AG04450 (cell line): ENCODE data around the gene POLR3E. TPM values are rescaled to one million over a fixed set of nuclear protein-coding genes. Genes with fewer than 3 reads are reported as not detected.

Experiments used
- CTCF ChIA-PET: fragments of 300-600, 350-600 bp; formaldehyde crosslinking; extraction: SDS; loops from one replicate; lab custom pipeline; 2022; ENCODE audit warnings: antibody characterized with exemption, inconsistent platforms; lab: Charles Lee
- POLR2A ChIA-PET: fragments of 350-600 bp; formaldehyde crosslinking; extraction: SDS; loops from one replicate; lab custom pipeline; 2021; ENCODE audit warnings: antibody characterized with exemption, inconsistent platforms; lab: Yijun Ruan, JAX
- DNase-seq: peaks from one replicate; pipeline ENCODE4 v3.0.0-alpha.2; 2011; ENCODE audit warnings: low read depth, low spot score
- H3K27ac ChIP-seq: one replicate; pipeline ENCODE4 v1.5.1; 2012; ENCODE audit warnings: low read depth, low read length, control low read depth
- H3K27me3 ChIP-seq: one replicate; pipeline ENCODE4 v1.6.0; 2012; ENCODE audit warnings: low read length; ENCODE audit not compliant: control insufficient read depth, insufficient read depth
- H3K4me3 ChIP-seq: 2 replicates; pipeline ENCODE4 v1.5.1; 2011; ENCODE audit warnings: mild to moderate bottlenecking, low read depth, low read length, control low read depth
- H3K9me3 ChIP-seq: 2 replicates; pipeline ENCODE4 v1.5.1; 2012; ENCODE audit warnings: low read length; ENCODE audit not compliant: control insufficient read depth, insufficient read depth
- polyA plus RNA-seq: library from polyadenylated mRNA; depleted of rRNA; stranded (reverse); fragments of >200 nt; gene quantifications from 2 replicates; pipeline ENCODE4 v1.2.3, GENCODE V29; 2011
- TF ChIP-seq, protein P1 (sequence below): IDR thresholded peaks from 2 replicates; pipeline ENCODE4 v1.5.1; 2011; ENCODE audit warnings: low read depth, low read length, control low read depth, inconsistent platforms

Gene POLR3E
- polyA plus RNA-seq, 1 experiment, result 32.0 TPM

DNA sequence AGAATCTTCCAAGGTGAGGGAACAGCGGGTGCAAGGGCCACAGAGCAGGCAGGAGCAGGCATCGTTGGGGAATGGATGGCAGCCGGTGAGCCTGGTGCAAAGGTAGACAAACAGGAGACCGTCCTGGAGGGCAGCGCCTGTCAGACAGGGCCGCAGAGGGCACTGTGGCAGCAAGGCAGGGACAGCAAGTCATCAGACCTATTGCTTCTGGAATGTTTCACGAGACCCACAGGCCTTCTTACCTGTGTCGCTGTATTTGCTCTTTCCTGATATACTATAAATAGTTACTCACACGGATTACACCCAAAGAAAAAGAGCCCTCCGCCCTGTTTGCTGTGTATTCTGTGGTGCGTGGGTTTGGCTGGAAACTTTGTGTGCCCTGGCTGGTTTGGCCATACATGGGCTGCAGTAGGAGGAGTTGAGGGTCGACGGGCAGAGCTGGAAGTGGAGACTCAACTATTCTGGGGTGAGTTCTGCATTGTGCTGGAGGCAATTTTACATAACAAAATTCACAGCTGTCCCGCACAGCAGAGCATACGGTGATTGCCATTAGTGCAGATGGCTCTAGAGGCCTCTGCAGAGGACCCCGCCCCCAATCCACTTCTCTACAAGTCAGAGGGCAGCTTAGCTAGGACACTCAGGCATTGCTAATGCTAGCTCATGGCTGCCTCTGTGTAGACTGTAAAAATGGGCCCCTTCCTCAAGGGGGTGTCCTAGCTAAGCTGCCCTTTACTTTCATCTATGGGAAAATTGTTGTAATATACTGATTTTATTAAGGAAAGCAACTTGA, 18.6 kb upstream of the POLR3E start:
- Histone ChIP-seq H3K27ac (no peak overlapping the region), H3K9me3 (peaks cover 3% of the 10 kb centered on the region), H3K4me3 (no peak overlapping the region), H3K27me3 (no peaks in the 10 kb centered on the region)
- no peak for DNase-seq
- CTCF ChIA-PET, result no interaction called here
- POLR2A ChIA-PET, result no interaction called here
- TF ChIP-seq, protein P1, sequence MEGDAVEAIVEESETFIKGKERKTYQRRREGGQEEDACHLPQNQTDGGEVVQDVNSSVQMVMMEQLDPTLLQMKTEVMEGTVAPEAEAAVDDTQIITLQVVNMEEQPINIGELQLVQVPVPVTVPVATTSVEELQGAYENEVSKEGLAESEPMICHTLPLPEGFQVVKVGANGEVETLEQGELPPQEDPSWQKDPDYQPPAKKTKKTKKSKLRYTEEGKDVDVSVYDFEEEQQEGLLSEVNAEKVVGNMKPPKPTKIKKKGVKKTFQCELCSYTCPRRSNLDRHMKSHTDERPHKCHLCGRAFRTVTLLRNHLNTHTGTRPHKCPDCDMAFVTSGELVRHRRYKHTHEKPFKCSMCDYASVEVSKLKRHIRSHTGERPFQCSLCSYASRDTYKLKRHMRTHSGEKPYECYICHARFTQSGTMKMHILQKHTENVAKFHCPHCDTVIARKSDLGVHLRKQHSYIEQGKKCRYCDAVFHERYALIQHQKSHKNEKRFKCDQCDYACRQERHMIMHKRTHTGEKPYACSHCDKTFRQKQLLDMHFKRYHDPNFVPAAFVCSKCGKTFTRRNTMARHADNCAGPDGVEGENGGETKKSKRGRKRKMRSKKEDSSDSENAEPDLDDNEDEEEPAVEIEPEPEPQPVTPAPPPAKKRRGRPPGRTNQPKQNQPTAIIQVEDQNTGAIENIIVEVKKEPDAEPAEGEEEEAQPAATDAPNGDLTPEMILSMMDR, result no peak

- no peak overlapping the region for H3K4me3 ChIP-seq
- peaks cover 3% of the 10 kb centered on the region for H3K9me3 ChIP-seq
- ChIA-PET POLR2A (no interaction called here), CTCF (no interaction called here)
- no peak overlapping the region for H3K27ac ChIP-seq
- TF ChIP-seq, protein P1, result no peak
- H3K27me3 ChIP-seq, result no peaks in the 10 kb centered on the region
- DNase-seq, result no peak
Observed at GRCh38 chr16:22282254-22282892, 14.8 kb upstream of the POLR3E start.

DNA sequence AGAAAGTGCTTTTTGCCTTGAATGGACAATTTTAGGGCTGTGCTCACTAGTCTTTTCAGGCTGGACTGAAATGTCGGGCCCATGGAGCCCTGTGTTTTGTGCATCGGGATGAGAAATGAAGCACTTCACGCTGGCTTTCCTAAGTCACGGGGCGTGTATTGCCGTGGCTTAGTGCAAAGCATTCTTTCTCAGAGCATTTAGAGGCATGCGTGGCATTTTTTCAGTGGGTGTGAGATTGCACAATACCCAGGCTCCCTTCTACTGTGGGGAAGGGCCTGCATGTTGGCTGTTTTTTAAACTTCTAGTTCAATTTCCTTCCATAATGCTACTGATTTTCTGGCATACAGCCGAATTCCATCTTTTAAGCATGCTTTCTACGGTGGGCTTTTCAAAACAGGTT, 12.6 kb upstream of the POLR3E start:
- peak; percentile 33 for DNase-seq
- CTCF ChIA-PET, result no interaction called here
- H3K27ac ChIP-seq, result no peak overlapping the region
- no peaks in the 10 kb centered on the region for H3K27me3 ChIP-seq
- peaks cover 3% of the 10 kb centered on the region for H3K9me3 ChIP-seq
- POLR2A ChIA-PET, result no interaction called here
- no peak overlapping the region for H3K4me3 ChIP-seq
- TF ChIP-seq, protein P1, result no peak

DNA sequence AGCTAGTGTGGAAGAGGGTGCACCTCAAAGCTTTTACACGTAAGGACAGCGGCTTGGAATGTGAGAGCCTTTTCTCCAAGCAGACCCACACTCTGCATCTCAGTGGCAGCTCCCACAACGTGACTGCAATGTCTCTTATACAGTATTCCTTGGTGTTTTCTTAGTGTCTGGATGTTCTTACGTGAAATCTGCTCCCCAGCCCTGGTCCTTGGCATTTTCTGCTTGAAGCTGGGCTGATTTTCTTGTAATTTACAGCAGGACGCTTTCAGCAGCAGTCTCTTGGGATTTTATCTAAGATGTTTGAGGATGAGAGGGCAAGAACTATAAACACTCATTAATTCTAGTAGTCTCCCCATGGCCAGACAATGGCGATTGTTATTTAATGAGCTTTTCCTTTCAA, 12.1 kb upstream of the POLR3E start:
- CTCF ChIA-PET, result no interaction called here
- POLR2A ChIA-PET, result no interaction called here
- no peak overlapping the region for H3K4me3 ChIP-seq
- TF ChIP-seq, protein P1, result no peak
- no peak overlapping the region for H3K27ac ChIP-seq
- H3K27me3 ChIP-seq, result no peaks in the 10 kb centered on the region
- H3K9me3 ChIP-seq, result peaks cover 3% of the 10 kb centered on the region
- DNase-seq, result no peak

DNA sequence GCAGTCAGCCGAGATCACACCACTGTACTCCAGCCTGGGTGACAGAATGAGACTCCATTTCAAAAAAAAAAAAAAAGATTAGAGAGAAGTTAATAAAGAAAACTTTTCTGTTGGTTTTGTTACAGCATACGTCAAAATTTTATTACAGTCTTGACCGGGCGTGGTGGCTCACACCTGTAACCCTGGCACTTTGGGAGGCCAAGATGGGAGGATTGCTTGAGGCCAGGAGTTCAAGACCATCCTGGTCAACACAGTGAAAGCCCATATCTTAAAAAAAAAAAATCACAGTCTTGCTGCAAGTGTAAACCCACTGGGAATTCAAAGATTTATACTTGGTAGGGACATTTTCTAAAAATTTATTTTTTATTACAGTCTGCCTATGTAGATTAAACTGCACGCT, 6.2 kb upstream of the POLR3E start:
- H3K27ac ChIP-seq, result no peak overlapping the region
- no peak overlapping the region for H3K4me3 ChIP-seq
- TF ChIP-seq, protein P1, result no peak
- no peak for DNase-seq
- no peaks in the 10 kb centered on the region for H3K27me3 ChIP-seq
- no peaks in the 10 kb centered on the region for H3K9me3 ChIP-seq
- POLR2A ChIA-PET, result no interaction called here
- CTCF ChIA-PET, result no interaction called here
